LNCaP clone FGC (cell line): ENCODE results near the gene MRAS.
"Not testable (repeated sequence)": the region's sequence is repeated elsewhere in the genome, so short reads cannot be mapped to it uniquely, and the experiment has no call there.

ENCODE experiments used
- DNase-seq: peaks from one replicate; pipeline ENCODE4 v3.0.0-alpha.2; 2011; ENCODE audit warnings: low read depth
- H3K4me3 ChIP-seq: 2 replicates; pipeline ENCODE4 v1.5.1; 2011; ENCODE audit warnings: mild to moderate bottlenecking, low read depth, low read length, control low read depth
- TF ChIP-seq, protein P1 (sequence below): IDR thresholded peaks from 2 replicates; pipeline ENCODE4 v1.5.1; 2012; ENCODE audit warnings: mild to moderate bottlenecking; ENCODE audit not compliant: control insufficient read depth, insufficient read depth; ENCODE audit errors: extremely low read depth

The MRAS gene

GRCh38 chr3:138408751-138409570 lies 60.6 kb downstream of the MRAS start:
- no peak overlapping the region for H3K4me3 ChIP-seq
- TF ChIP-seq, protein P1, sequence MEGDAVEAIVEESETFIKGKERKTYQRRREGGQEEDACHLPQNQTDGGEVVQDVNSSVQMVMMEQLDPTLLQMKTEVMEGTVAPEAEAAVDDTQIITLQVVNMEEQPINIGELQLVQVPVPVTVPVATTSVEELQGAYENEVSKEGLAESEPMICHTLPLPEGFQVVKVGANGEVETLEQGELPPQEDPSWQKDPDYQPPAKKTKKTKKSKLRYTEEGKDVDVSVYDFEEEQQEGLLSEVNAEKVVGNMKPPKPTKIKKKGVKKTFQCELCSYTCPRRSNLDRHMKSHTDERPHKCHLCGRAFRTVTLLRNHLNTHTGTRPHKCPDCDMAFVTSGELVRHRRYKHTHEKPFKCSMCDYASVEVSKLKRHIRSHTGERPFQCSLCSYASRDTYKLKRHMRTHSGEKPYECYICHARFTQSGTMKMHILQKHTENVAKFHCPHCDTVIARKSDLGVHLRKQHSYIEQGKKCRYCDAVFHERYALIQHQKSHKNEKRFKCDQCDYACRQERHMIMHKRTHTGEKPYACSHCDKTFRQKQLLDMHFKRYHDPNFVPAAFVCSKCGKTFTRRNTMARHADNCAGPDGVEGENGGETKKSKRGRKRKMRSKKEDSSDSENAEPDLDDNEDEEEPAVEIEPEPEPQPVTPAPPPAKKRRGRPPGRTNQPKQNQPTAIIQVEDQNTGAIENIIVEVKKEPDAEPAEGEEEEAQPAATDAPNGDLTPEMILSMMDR, result no peak
- no peak for DNase-seq

GRCh38 chr3:138412821-138413551 lies 64.6 kb downstream of the MRAS start:
- TF ChIP-seq, protein P1, result no peak
- DNase-seq, result no peak
- H3K4me3 ChIP-seq, result no peak overlapping the region

- not testable (repeated sequence) for DNase-seq, H3K4me3 ChIP-seq
Measured at GRCh38 chr3:138416236-138416635, 67.9 kb downstream of the MRAS start.

DNA sequence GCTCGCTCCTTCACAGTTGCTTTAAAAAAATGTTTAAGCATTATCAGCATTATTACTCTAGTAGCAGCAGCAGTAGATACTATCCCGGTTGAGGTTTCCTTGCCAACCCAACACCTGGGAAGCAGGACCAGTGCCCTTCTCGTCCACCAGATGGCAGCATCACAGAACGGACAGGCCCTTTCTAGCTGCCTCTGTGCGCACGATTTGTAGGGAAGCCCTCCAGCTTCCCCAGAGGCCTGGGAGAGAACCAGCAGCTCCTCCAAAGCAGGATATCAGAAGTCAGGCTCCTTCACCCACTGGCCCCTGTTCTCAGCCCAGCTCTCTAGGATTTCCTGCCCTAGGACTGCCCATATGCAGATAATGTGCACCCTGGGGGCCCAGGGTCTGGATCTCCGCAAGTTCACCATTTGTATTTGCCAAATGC lies 69.2 kb downstream of the MRAS start:
- H3K4me3 ChIP-seq, result no peak overlapping the region
- peak; percentile 69 for DNase-seq
- TF ChIP-seq, protein P1, result peak; percentile 98

DNA sequence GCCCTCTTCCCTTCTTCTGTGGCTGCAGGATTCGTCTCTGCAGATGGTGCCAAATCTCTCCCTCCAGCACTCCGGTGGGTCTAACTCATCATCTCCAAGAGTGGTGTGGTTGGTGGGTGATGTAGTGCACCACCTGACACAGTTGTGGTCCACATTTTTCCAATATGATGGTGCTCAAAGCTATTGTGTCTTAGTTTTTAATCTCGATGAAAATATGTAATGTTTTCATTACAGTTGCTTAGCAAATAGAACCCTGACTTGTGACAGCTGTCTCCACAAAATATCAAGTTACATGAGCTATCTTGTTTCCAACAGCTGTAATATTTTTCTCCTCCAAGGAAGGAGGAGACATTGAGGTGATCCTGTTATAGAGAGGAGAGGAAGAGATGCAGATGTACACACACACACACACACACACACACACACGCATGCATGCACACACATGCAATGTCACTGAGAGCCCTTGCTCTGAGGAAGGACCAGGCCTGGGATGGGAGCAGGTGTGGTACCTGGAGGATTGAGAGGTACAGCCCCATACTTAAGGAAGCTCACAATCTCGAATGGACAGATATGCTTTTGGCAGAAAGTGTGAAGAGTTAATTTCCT lies 70.3 kb downstream of the MRAS start:
- no peak for DNase-seq
- TF ChIP-seq, protein P1, result no peak
- H3K4me3 ChIP-seq, result no peak overlapping the region

DNA sequence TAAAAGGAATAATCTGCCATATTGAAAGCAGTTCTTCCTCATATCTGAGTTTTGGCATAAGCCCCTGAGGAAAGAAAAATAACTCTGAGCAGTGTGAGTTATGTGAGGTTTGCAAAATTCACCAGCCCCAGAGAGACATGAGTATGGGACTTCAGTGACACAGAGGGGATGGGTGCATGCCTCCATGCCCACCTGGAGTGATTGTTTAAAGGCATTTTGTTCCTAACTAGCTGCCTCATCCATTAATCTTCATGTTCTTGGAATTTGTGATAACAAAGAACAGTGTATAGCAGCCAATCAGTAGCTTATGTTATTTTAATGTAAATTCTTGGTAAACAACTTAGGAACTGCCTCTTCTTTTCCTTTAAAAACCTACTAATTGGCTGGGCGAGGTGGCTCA lies 74.9 kb downstream of the MRAS start:
- DNase-seq, result no peak
- TF ChIP-seq, protein P1, result no peak
- H3K4me3 ChIP-seq, result no peak overlapping the region

GRCh38 chr3:138424323-138424722 lies 75.9 kb downstream of the MRAS start:
- no peak overlapping the region for H3K4me3 ChIP-seq
- DNase-seq, result no peak
- TF ChIP-seq, protein P1, result no peak
